ENCODE measurements around the gene BSPRY. TPM values are rescaled to one million over a fixed set of nuclear protein-coding genes. Genes with fewer than 3 reads are reported as not detected.
"Not testable (repeated sequence)": the region's sequence is repeated elsewhere in the genome, so short reads cannot be mapped to it uniquely, and the experiment has no call there.

BSPRY gene
- total RNA-seq, 1 experiment from 2014 or later = not detected

DNA sequence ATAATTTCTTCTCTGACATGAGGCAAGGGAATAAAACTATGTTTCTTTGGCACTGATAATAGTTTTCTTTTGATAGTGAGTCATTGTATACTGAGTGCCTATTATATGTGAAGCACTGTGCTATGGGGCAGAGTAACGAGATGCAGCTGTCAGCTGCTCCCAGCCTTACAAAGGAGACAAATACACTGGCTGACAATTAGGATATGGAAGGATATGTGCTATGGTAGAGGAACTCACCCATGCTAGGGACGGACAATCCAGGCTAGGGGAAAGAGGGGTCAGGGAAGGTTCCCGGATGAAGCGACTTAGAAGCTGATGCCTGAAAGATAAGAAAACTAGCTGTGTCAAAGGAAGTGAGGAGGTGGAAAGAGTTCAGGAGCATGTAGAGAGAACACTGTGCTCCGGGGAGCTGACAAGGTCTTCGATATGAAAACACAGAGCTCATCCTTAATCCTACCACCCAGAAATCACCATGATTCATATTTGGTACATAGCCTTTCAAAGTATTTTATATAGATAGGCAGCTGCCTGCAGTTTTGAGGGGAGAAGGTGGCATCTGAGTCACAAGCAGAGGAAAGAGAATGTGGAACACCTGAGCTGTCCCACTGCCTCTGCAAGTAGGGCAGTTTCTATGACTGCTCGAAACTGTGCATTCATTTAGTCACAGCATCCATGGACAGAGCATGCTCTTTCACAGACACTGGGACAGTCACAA is 12.1 kb downstream of the BSPRY start:
- in situ Hi-C loops (cut with HindIII; ENCODE audit: low pct_unique_long_range_greater_than_20kb, low sequenced_read_pairs) = no loop called here
- DNase-seq (ENCODE audit: low read depth, low spot score) = no peak

- DNase-seq (ENCODE audit: low read depth, low spot score) = no peak
- in situ Hi-C loops (cut with HindIII; ENCODE audit: low pct_unique_long_range_greater_than_20kb, low sequenced_read_pairs) = no loop called here
Observed at GRCh38 chr9:113363336-113363735, 14.0 kb downstream of the BSPRY start.

DNA sequence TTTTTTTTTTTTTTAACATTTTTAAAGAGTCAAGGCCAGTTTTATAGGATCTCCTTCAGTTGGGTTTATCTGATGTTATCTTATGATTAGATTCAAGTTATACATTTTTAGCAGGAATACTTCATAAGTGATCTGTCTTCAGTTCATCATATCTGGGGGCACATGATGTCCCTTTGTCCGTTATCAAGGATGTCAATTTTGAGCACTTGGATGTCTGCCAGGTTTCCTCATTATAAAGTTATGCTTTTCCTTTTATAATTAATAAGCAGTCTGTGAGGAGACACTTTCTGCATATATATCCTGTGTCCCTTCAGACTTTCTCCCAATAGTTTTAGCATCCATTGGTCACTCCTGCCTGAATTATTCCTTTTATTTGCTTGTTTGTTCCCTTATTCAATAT is 15.6 kb downstream of the BSPRY start:
- in situ Hi-C loops (cut with HindIII; ENCODE audit: low pct_unique_long_range_greater_than_20kb, low sequenced_read_pairs) = no loop called here
- no peak for DNase-seq (ENCODE audit: low read depth, low spot score)

- DNase-seq (ENCODE audit: low read depth, low spot score); in situ Hi-C loops (cut with HindIII; ENCODE audit: low pct_unique_long_range_greater_than_20kb, low sequenced_read_pairs): not testable (repeated sequence)
Observed at GRCh38 chr9:113365652-113366051, 16.3 kb downstream of the BSPRY start.

DNA sequence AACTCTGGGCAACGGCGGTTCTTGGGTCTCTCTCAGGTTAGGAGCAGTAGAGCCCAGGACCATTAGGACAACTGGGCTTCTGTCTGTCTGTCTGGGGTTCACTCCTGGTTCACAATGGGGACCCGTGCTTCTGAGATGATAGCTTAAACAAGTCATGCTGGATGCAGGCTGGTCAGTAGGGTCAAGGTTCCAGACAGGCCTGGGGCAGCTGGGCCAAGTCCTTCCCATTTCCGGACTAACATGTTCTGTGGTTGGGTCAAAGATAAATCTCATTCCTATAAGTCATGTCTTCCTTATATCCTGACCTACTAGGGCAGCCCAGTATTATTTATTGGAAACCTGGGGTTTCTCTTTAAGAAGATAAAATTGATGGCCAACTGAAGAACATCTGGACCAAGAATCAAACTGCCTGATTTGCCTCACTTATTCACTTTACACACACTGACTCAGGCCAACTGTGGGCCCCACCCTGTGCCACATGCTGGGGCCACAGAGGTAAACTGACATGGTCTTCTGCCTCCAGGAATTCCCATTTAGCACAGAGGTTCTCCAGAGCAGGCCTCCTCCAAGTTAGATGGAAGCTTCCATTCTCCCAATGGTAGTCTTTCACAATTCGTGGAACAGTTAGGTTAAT is 19.1 kb downstream of the BSPRY start:
- no peak for DNase-seq (ENCODE audit: low read depth, low spot score)
- in situ Hi-C loops (cut with HindIII; ENCODE audit: low pct_unique_long_range_greater_than_20kb, low sequenced_read_pairs) = no loop called here

- in situ Hi-C loops (cut with HindIII; ENCODE audit: low pct_unique_long_range_greater_than_20kb, low sequenced_read_pairs) = no loop called here
- DNase-seq (ENCODE audit: low read depth, low spot score) = no peak
Observed at GRCh38 chr9:113368982-113369854, 19.9 kb downstream of the BSPRY start.

DNA sequence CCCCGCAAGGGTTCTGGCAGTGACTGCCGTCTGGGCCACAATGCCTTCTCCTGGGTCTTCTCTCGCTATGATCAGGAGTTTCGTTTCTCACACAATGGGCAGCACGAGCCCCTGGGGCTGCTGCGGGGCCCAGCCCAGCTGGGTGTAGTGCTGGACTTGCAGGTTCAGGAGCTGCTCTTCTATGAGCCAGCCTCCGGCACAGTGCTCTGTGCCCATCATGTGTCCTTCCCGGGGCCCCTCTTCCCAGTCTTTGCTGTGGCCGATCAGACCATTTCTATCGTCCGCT is 20.5 kb downstream of the BSPRY start:
- in situ Hi-C loops (cut with HindIII; ENCODE audit: low pct_unique_long_range_greater_than_20kb, low sequenced_read_pairs) = no loop called here
- DNase-seq (ENCODE audit: low read depth, low spot score) = no peak

DNA sequence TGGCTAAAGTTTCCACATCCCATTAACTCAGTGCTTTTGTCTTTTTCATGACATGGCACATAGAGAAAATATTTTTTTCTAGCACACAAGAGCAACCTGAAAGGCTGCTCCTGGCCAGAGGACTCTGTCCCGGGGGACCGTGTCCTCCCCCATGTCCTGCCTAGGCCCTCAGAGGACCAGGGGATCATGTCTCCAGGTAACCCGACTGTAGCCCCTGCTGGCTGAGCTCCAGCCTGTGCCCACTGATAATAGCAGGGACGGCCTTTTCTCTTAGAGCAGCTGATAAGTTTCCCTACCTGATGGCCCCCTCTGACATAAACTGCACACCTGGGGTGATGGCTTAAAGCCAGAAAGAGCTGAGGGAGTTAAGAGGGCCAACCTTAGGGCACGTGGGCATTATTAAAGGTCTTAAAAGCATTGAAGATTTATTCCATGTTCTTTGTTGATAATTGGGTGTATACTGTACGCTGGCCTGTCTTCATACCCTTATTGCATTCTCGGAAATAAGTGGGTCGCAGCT is 21.5 kb downstream of the BSPRY start:
- in situ Hi-C loops (cut with HindIII; ENCODE audit: low pct_unique_long_range_greater_than_20kb, low sequenced_read_pairs) = no loop called here
- DNase-seq (ENCODE audit: low read depth, low spot score) = no peak

DNA sequence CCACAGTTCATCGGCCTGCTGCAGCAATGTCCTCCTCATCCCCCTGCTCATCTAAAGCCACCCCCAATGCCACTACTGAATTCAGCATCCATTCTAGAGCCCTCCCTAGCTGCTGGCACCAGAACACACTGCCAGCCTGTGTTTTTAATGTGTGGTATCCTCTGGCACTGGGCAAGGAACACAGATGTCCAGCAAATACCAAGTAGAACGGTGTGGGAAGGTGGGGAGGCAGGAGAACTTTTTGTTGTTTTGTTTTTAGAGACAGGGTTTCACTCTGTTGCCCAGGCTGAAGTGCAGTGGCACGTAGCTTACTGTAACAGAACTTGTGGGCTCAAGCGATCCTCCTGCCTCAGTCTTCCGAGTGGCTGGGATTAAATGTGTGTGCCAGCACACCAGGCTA is 22.7 kb downstream of the BSPRY start:
- DNase-seq (ENCODE audit: low read depth, low spot score) = no peak
- in situ Hi-C loops (cut with HindIII; ENCODE audit: low pct_unique_long_range_greater_than_20kb, low sequenced_read_pairs) = no loop called here

DNA sequence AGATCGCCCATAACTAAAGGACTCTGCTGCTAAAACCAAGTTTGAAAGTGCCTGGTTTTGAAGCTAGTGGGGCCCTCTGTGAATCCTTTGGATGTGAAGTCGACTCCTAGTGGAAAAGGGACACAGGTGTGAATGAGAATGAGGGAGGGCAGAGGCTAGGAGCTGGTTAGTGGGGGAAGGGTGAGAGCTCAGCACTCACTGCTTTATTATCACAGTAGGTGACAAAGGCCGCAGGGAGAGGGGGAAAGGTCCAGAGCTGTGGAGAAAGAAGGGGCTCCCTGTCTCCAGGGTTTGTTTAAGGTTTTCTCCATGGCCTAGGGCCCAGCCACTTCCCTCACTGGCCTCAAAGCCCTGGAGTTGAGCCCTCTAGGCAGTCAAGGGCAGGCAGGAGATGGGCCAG is 23.9 kb downstream of the BSPRY start:
- DNase-seq (ENCODE audit: low read depth, low spot score) = no peak
- in situ Hi-C loops (cut with HindIII; ENCODE audit: low pct_unique_long_range_greater_than_20kb, low sequenced_read_pairs) = no loop called here

DNA sequence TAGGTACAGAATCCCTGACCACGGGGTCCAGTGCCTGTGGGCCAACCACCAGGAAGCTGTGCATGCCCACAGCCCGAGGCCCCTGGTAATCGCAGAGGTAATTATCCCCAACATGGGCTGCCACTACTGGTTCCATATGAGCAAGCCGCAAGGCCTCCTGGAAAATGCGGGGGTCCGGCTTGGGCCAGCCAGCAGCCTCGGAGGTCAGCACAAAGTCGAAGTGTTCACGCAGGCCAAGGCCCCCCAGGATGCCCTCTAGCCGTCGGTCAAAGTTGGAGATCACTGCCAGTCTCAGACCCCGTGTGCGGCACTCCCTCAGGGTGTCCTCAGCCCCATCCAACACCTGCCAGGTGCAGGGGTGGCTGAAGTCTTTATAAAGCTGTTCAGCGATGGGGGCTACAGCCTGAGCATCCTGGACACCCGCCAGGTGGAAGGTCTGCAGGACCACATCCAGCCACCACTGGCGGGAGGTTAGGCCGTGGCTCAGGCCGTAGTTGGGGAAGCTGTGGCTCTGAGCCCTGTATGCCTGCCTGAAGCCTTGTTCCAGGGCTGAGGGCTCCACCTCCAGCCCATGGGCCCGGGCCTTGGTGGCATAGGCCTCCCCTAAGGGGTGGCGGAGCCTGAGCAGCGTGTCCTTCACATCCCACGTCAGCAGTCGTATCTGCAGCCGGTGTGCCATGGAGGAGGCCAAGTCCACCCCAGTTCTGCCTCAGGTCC is 24.5 kb downstream of the BSPRY start:
- no peak for DNase-seq (ENCODE audit: low read depth, low spot score)

GRCh38 chr9:113375057-113376023 is 26.0 kb downstream of the BSPRY start:
- in situ Hi-C loops (cut with HindIII; ENCODE audit: low pct_unique_long_range_greater_than_20kb, low sequenced_read_pairs) = no loop called here
- DNase-seq (ENCODE audit: low read depth, low spot score) = no peak

More for the DNA sequence above, 24.5 kb downstream of the BSPRY start:
- in situ Hi-C loops (cut with HindIII; ENCODE audit: low pct_unique_long_range_greater_than_20kb, low sequenced_read_pairs) = no loop called here

DNA sequence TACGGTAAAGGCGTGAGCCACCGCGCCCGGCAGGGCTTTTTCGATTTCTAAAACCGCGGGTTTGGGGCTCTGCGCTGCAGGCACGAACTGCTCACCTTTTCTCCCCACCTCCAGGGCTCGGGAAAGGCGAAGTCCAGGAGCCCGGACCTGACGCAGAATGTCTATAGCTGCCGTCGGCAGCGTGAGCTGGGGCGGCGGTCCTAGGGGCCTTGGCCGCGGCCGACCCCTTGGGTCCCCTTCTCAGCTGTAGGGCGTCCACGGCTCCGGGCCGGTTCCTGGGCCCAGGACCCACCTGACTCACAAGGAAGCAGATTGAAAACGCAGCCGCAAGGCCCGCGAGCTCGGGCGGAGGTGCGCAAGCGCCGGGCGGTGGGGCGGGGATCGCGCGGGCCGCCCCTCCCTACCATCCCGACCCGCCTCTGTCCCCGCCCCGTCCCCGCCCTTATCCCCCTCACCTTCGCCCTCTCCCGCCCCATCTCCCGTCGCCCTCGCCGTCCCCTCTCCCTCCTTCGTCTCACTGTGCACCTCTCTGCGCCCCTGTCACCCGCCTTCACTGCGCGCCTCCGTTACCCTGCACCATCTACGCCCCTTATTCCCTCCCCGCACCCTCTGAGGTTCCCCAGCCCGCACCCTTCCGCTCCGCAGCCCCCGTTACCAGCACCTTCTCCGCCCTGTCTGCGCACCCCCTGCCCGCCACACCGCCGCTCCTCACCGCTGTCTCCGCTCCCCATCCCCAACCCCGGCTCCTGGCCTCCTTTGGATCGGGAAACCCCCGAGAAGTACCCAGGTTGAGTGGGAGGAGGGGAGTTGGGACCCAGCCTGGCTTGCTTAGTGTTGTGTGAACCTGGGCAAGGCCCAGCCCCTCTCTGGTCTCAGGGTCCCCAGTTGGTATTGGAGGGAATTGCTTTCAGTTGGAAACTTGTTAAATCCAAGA is 27.6 kb downstream of the BSPRY start, which contains the start of gene HDHD3:
TSS of gene HDHD3 (minus strand) at position 353 of the 934 bp plus-strand sequence. CDS start 2,632 bp downstream, outside the sequence.
- in situ Hi-C loops (cut with HindIII; ENCODE audit: low pct_unique_long_range_greater_than_20kb, low sequenced_read_pairs) = no loop called here
- peak; percentile 87 for DNase-seq (ENCODE audit: low read depth, low spot score)

DNA sequence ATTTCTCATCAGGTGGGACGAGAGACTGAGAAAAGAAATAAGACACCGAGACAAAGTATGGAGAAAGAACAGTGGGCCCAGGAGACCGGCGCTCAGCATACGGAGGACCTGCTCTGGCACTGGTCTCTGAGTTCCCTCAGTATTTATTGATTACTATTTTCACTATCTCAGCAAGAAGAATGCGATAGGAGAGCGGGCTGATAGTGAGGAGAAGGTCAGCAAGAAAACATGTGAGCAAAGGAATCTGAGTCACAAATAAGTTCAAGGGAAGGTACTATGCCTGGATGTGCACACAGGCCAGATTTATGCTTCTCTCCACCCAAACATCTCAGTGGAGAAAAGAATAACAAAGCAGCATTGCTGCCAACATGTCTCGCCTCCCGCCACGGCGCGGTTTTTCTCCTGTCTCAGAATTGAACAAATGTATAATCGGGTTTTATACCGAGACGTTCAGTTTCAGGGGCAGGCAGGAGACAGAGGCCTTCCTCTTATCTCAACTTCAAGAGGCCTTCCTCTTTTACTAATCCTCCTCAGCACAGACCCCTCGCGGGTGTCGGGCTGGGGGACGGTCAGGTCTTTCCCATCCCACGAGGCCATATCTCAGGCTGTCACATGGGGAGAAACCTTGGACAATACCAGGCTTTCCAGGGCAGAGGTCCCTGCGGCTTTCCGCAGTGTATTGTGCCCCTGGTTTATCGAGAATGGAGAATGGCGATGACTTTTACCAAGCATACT is 29.9 kb downstream of the BSPRY start:
- in situ Hi-C loops (cut with HindIII; ENCODE audit: low pct_unique_long_range_greater_than_20kb, low sequenced_read_pairs); DNase-seq (ENCODE audit: low read depth, low spot score): not testable (repeated sequence)

GRCh38 chr9:113379829-113380210 is 30.5 kb downstream of the BSPRY start:
- DNase-seq (ENCODE audit: low read depth, low spot score); in situ Hi-C loops (cut with HindIII; ENCODE audit: low pct_unique_long_range_greater_than_20kb, low sequenced_read_pairs): not testable (repeated sequence)

Data from SK-MEL-5 (cell line).